GM19238 (cell line): ENCODE results near the gene FKRP.
A peak's percentile ranks its signal among the peaks of the same experiment; 100 is the strongest.

ENCODE experiments used
- DNase-seq: peaks from one replicate; pipeline ENCODE4 v3.0.0; 2011; ENCODE audit warnings: low spot score; ENCODE audit not compliant: insufficient read length

Gene FKRP

GRCh38 chr19:46719629-46720502 lies 26.0 kb upstream of the FKRP start:
- no peak for DNase-seq

- no peak for DNase-seq
These were observed 25.2 kb upstream of the FKRP start for GRCh38 chr19:46720503-46721239.

GRCh38 chr19:46721269-46722003 lies 24.4 kb upstream of the FKRP start:
- no peak for DNase-seq

GRCh38 chr19:46722004-46722380 lies 23.9 kb upstream of the FKRP start:
- no peak for DNase-seq

GRCh38 chr19:46722421-46723022 lies 23.3 kb upstream of the FKRP start:
- no peak for DNase-seq

- DNase-seq, result no peak
These were observed 22.8 kb upstream of the FKRP start for GRCh38 chr19:46723023-46723461.

- DNase-seq, result no peak
These were observed 22.4 kb upstream of the FKRP start for GRCh38 chr19:46723471-46723870.

- no peak for DNase-seq
These were observed 21.4 kb upstream of the FKRP start for GRCh38 chr19:46724468-46724867.

GRCh38 chr19:46725036-46725820 lies 20.6 kb upstream of the FKRP start:
- no peak for DNase-seq

GRCh38 chr19:46725859-46726393 lies 19.9 kb upstream of the FKRP start:
- no peak for DNase-seq

- no peak for DNase-seq
These were observed 19.3 kb upstream of the FKRP start for GRCh38 chr19:46726551-46726950.

- no peak for DNase-seq
These were observed 18.8 kb upstream of the FKRP start for GRCh38 chr19:46726971-46727501.

- no peak for DNase-seq
These were observed 18.1 kb upstream of the FKRP start for GRCh38 chr19:46727757-46728156.

- DNase-seq, result no peak
These were observed 17.6 kb upstream of the FKRP start for GRCh38 chr19:46728208-46728607.

- peak; percentile 93 for DNase-seq
These were observed 17.0 kb upstream of the FKRP start for GRCh38 chr19:46728693-46729339.

GRCh38 chr19:46729696-46730095 lies 16.2 kb upstream of the FKRP start:
- DNase-seq, result no peak

- no peak for DNase-seq
These were observed 15.7 kb upstream of the FKRP start for GRCh38 chr19:46730187-46730586.

- DNase-seq, result no peak
These were observed 15.3 kb upstream of the FKRP start for GRCh38 chr19:46730595-46730994.

- no peak for DNase-seq
These were observed 14.8 kb upstream of the FKRP start for GRCh38 chr19:46731007-46731501.
